OCI-LY1 (cell line): ENCODE results near the gene SOX3.

Experiments
- H2AFZ ChIP-seq: fragments of 200-600 bp; sonication (generic), shearing (Covaris generic); 2 replicates; pipeline ENCODE4 v1.6.0; 2014; ENCODE audit warnings: antibody characterized with exemption, mild to moderate bottlenecking, low read length
- H3F3A ChIP-seq: fragments of 200-600 bp; sonication (generic), shearing (Covaris generic); 2 replicates; pipeline ENCODE4 v1.6.0; 2014; ENCODE audit warnings: mild to moderate bottlenecking, antibody characterized with exemption, low read length, moderate library complexity; ENCODE audit not compliant: insufficient read depth
- H3K27ac ChIP-seq: fragments of 200-600 bp; sonication (generic); 2 replicates; pipeline ENCODE4 v1.5.1; 2014; ENCODE audit warnings: low read length, mixed run types, mild to moderate bottlenecking, low read depth; ENCODE audit not compliant: poor library complexity, severe bottlenecking
- H3K27me3 ChIP-seq: fragments of 200-600 bp; sonication (generic); 2 replicates; pipeline ENCODE4 v1.6.0; 2014; ENCODE audit warnings: antibody characterized with exemption, mild to moderate bottlenecking, low read length, moderate library complexity; ENCODE audit not compliant: insufficient read depth
- H3K36me3 ChIP-seq: fragments of 200-600 bp; sonication (generic); 2 replicates; pipeline ENCODE4 v1.6.1; 2014; ENCODE audit warnings: mild to moderate bottlenecking, antibody characterized with exemption, low read length, moderate library complexity, mixed read lengths; ENCODE audit not compliant: insufficient read depth
- H3K4me1 ChIP-seq: fragments of 200-600 bp; sonication (generic); 2 replicates; pipeline ENCODE4 v1.5.1; 2014; ENCODE audit warnings: mild to moderate bottlenecking, low read length, moderate library complexity; ENCODE audit not compliant: insufficient read depth, severe bottlenecking
- H3K4me2 ChIP-seq: fragments of 200-600 bp; sonication (generic), shearing (Covaris generic); 2 replicates; pipeline ENCODE4 v1.6.1; 2014; ENCODE audit warnings: low read length
- H3K4me3 ChIP-seq: fragments of 200-600 bp; sonication (generic); 2 replicates; pipeline ENCODE4 v1.5.1; 2014; ENCODE audit warnings: low read length, low read depth, mild to moderate bottlenecking, mixed read lengths; ENCODE audit not compliant: poor library complexity, severe bottlenecking
- H3K79me2 ChIP-seq: fragments of 200-600 bp; shearing (Covaris generic); 2 replicates; pipeline ENCODE4 v1.6.1; 2016; ENCODE audit warnings: mixed run types, low read length, mixed read lengths; ENCODE audit not compliant: insufficient read depth
- H3K9ac ChIP-seq: fragments of 200-600 bp; sonication (generic), shearing (Covaris generic); 2 replicates; pipeline ENCODE4 v1.6.1; 2014; ENCODE audit warnings: mild to moderate bottlenecking, low read length, mixed read lengths
- H3K9me2 ChIP-seq: fragments of 200-600 bp; sonication (generic), shearing (Covaris generic); 2 replicates; pipeline ENCODE4 v1.6.1; 2014; ENCODE audit warnings: low read depth, mild to moderate bottlenecking, low read length, mixed read lengths
- H3K9me3 ChIP-seq: fragments of 200-600 bp; shearing (Covaris generic); 2 replicates; pipeline ENCODE4 v1.6.1; 2014; ENCODE audit warnings: low read length, mixed read lengths
- H4K20me1 ChIP-seq: fragments of 200-600 bp; sonication (generic), shearing (Covaris generic); 2 replicates; pipeline ENCODE4 v1.6.0; 2016; ENCODE audit warnings: mild to moderate bottlenecking, low read length; ENCODE audit not compliant: insufficient read depth
- EZH2 ChIP-seq: fragments of 200-600 bp; sonication (generic), shearing (Covaris generic); IDR thresholded peaks from 2 replicates; pipeline ENCODE4 v1.8.0; 2017; ENCODE audit warnings: borderline replicate concordance, mixed run types, mild to moderate bottlenecking, antibody characterized with exemption, low read length, moderate library complexity, mixed read lengths
- TF ChIP-seq, protein P1 (sequence below): fragments of 200-600 bp; sonication (generic), shearing (Covaris generic); IDR thresholded peaks from 2 replicates; pipeline ENCODE4 v1.5.1; 2017; ENCODE audit warnings: mild to moderate bottlenecking, antibody characterized with exemption, low read length, moderate library complexity, mixed read lengths

Gene SOX3

DNA sequence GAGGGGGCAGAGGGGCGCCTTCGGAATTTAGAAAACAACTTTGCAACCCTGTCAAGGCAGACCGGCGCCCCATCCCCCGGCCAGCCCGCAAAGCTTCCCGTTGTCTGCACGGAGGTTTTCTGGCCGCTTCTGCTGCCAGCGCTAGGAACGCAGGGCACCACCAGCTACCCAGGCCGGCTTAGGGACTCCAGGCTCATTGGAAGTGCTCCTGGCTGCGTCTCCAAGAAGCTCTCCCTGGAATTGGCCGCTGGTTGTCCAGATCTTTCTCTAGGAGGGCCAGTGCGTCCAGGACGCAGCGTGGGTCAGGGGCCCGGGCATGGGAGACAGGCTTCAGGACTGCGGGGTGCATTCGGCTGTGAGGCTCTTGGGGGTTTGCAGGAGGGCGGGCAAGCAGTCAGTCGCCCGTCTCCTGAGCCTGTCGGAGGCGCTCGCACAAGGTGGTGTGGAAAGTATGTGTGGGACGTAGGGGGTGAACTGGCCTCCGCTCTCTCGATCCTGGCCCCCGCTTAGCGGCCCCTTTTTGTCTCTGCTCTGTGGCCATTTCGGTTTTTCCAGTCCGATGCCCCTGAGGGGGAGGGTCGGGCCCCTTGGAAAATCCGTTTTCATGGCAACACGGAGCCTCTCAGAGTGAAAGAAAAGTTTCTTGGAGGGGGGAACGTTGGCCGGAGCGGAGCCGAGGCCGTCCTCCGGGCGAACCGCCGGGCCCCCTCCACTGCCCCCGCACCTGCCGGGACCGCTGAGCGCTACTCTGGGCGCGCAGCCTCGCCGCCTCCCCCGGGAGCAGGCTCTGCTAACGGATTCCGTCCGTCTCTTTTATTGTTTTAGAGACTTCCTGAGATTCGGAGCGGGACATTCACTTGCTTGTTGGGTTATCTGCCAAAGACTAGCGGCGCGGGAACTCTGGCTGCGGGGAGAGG is 810 bp upstream of the SOX3 start:
- TF ChIP-seq, protein P1, sequence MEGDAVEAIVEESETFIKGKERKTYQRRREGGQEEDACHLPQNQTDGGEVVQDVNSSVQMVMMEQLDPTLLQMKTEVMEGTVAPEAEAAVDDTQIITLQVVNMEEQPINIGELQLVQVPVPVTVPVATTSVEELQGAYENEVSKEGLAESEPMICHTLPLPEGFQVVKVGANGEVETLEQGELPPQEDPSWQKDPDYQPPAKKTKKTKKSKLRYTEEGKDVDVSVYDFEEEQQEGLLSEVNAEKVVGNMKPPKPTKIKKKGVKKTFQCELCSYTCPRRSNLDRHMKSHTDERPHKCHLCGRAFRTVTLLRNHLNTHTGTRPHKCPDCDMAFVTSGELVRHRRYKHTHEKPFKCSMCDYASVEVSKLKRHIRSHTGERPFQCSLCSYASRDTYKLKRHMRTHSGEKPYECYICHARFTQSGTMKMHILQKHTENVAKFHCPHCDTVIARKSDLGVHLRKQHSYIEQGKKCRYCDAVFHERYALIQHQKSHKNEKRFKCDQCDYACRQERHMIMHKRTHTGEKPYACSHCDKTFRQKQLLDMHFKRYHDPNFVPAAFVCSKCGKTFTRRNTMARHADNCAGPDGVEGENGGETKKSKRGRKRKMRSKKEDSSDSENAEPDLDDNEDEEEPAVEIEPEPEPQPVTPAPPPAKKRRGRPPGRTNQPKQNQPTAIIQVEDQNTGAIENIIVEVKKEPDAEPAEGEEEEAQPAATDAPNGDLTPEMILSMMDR, result no peak
- no peak for TF ChIP-seq EZH2
- H3K9me3 ChIP-seq, result no peaks in the 10 kb centered on the region
- H4K20me1 ChIP-seq, result no peaks in the 10 kb centered on the region
- H2AFZ ChIP-seq, result no peak overlapping the region
- no peaks in the 10 kb centered on the region for H3F3A ChIP-seq
- no peak overlapping the region for H3K4me3 ChIP-seq
- no peaks in the 10 kb centered on the region for H3K4me1 ChIP-seq
- no peak overlapping the region for H3K27ac ChIP-seq
- H3K4me2 ChIP-seq, result no peak overlapping the region
- H3K9ac ChIP-seq, result no peak overlapping the region
- H3K9me2 ChIP-seq, result no peaks in the 10 kb centered on the region
- no peaks in the 10 kb centered on the region for H3K79me2 ChIP-seq
- no peaks in the 10 kb centered on the region for H3K36me3 ChIP-seq
- no peaks in the 10 kb centered on the region for H3K27me3 ChIP-seq

DNA sequence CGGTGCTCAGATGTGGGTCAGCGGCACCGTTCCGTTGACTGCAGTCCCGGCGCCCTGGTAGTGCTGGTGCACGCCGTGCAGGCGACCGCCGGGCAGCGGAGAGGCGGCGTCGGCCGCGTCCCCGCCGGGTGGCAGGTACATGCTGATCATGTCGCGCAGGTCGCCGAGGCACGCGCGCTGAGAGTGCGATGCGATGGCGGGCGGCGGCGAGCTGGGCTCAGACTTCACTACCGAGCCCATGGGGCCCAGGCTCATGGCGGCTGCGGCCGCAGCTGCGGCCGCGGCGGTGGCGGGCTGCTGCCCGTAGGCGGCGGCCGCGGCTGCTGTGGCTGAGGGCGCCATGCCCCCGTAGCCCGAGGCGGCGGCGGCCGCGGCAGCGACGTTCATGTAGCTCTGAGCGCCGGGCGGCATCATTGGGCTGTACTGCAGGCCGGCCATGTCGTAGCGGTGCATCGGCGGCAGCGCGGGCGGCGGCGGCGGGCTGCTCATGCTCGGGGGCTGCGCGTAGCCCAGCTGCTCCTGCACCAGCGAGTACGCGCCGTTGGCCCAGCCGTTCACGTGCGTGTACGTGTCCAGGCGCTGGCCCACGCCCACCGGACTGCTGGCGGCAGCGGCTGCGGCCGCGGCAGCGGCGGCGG is 1.0 kb downstream of the SOX3 start:
- Histone ChIP-seq H3K9me2 (no peaks in the 10 kb centered on the region), H3F3A (no peaks in the 10 kb centered on the region), H3K4me1 (no peaks in the 10 kb centered on the region), H3K27ac (no peak overlapping the region), H3K9ac (no peak overlapping the region), H4K20me1 (no peaks in the 10 kb centered on the region), H2AFZ (no peak overlapping the region), H3K36me3 (no peaks in the 10 kb centered on the region), H3K4me3 (no peak overlapping the region), H3K27me3 (no peaks in the 10 kb centered on the region), H3K79me2 (no peaks in the 10 kb centered on the region), H3K9me3 (no peaks in the 10 kb centered on the region), H3K4me2 (no peak overlapping the region)
- TF ChIP-seq, protein P1, result no peak
- TF ChIP-seq EZH2, result no peak

DNA sequence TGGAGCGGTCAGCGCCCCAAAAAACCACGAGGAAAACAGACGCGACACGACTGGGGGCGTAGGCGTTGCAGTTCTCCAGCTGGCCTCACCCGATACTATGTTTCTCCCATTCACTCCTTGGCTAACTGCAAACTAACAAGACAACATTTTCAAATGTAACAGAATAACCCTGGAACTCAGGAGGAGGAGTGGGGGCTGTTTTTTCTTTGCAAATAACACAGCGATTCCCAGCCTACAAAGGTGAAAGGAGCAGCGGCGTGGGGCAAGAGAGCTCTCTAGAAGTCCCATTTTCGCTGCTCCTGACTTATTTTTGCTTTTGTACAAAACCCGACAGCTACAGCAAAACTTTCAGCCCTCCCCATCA is 1.6 kb downstream of the SOX3 start:
- H3K27me3 ChIP-seq, result no peaks in the 10 kb centered on the region
- H3K9ac ChIP-seq, result no peak overlapping the region
- H3F3A ChIP-seq, result no peaks in the 10 kb centered on the region
- H3K36me3 ChIP-seq, result no peaks in the 10 kb centered on the region
- TF ChIP-seq, protein P1, result no peak
- no peak for TF ChIP-seq EZH2
- H3K4me2 ChIP-seq, result no peak overlapping the region
- no peak overlapping the region for H3K4me3 ChIP-seq
- H3K9me2 ChIP-seq, result no peaks in the 10 kb centered on the region
- no peaks in the 10 kb centered on the region for H3K79me2 ChIP-seq
- H3K4me1 ChIP-seq, result no peaks in the 10 kb centered on the region
- H2AFZ ChIP-seq, result no peak overlapping the region
- H3K27ac ChIP-seq, result no peak overlapping the region
- H3K9me3 ChIP-seq, result no peaks in the 10 kb centered on the region
- H4K20me1 ChIP-seq, result no peaks in the 10 kb centered on the region
